Ovary (tissue), 3 donors: ENCODE results near the gene MORN4.

ENCODE experiments used
- POLR2A ChIP-seq: fragments of 450-650 bp; IDR thresholded peaks from one replicate; pipeline ENCODE4 v1.6.1; 2017; ENCODE audit warnings: antibody characterized with exemption, mild to moderate bottlenecking, moderate library complexity
- TF ChIP-seq, protein P1 (sequence below), 3 donors: fragments of 450-650 bp in 2 of 3; fragments of 200-600 bp in 1 of 3; IDR thresholded peaks; one replicate each; pipeline versions ENCODE4 v1.5.1 to v1.8.0; 2016 to 2022; ENCODE audit warnings: antibody characterized with exemption in 3 of 3, mild to moderate bottlenecking in 1 of 3
- donor health status: DM: no; HTN: no; CAD: no.

DNA sequence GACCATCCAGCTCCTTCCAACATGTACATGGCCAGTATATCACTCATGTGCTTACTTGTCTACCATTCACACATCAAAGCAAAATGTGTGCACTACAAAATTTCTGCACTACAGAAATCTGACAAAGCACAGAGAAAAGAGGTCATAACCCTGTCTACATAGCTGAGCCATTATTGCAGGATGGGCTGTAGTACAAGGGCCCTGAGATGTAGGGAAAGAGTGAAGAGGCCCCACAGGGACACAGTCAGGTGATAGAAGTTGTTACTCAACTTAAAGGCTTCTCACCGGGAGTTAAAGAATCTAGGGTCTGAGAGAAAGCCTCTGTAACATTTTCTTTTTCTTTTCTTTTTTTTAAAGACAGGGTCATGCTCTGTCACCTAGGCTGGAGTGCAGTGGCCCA, 36.3 kb upstream of the MORN4 start:
- TF ChIP-seq, protein P1, sequence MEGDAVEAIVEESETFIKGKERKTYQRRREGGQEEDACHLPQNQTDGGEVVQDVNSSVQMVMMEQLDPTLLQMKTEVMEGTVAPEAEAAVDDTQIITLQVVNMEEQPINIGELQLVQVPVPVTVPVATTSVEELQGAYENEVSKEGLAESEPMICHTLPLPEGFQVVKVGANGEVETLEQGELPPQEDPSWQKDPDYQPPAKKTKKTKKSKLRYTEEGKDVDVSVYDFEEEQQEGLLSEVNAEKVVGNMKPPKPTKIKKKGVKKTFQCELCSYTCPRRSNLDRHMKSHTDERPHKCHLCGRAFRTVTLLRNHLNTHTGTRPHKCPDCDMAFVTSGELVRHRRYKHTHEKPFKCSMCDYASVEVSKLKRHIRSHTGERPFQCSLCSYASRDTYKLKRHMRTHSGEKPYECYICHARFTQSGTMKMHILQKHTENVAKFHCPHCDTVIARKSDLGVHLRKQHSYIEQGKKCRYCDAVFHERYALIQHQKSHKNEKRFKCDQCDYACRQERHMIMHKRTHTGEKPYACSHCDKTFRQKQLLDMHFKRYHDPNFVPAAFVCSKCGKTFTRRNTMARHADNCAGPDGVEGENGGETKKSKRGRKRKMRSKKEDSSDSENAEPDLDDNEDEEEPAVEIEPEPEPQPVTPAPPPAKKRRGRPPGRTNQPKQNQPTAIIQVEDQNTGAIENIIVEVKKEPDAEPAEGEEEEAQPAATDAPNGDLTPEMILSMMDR (IDR thresholded peaks at IDR 0.05): no peak
- TF ChIP-seq POLR2A: no peak
